ENCODE results near the gene SLC25A15.

GRCh38 chr13:40787062-40787461 lies 2.3 kb upstream of the SLC25A15 start:
- no peak for TF ChIP-seq TSHZ2 (CRISPR knock-in tag; IDR thresholded peaks at IDR 0.05)
- TF ChIP-seq ZNF70 (CRISPR knock-in tag; IDR thresholded peaks at IDR 0.05) = no peak
- no peak for TF ChIP-seq RARB (CRISPR knock-in tag; IDR thresholded peaks at IDR 0.05)
- TF ChIP-seq ZC3H10 (CRISPR knock-in tag; IDR thresholded peaks at IDR 0.05) = no peak
- TF ChIP-seq ARNTL (CRISPR knock-in tag; IDR thresholded peaks at IDR 0.05; ENCODE audit: borderline replicate concordance, low read depth) = no peak

Data from SK-N-SH treated with all-trans-retinoic acid at 6 μM for 48 hours (cell line).